CD14-positive monocyte (primary cell): ENCODE measurements around the gene TANC1. TPM values are rescaled to one million over a fixed set of nuclear protein-coding genes. Genes with fewer than 3 reads are reported as not detected.

Experiments
- DNase-seq, 3 donors: peaks; one replicate each; pipeline ENCODE4 v3.0.0-alpha.2; 2011 to 2022
- H2AFZ ChIP-seq: 2 replicates; pipeline ENCODE4 v1.6.0; 2012; ENCODE audit warnings: mild to moderate bottlenecking, low read depth, low read length, inconsistent platforms; ENCODE audit not compliant: insufficient read depth, poor library complexity, severe bottlenecking
- H3K27ac ChIP-seq, 2 donors: 1 replicate in 1 of 2; 2 replicates in 1 of 2; pipeline ENCODE4 v1.5.1; 2012 to 2013; ENCODE audit warnings: low read length in 2 of 2, control low read depth in 1 of 2, inconsistent platforms in 1 of 2, low read depth in 1 of 2, mild to moderate bottlenecking in 1 of 2
- H3K27me3 ChIP-seq, 2 donors: one replicate each; pipeline versions ENCODE4 v1.6.0 to v1.6.1; 2011 to 2013; ENCODE audit warnings: low read length in 2 of 2; ENCODE audit not compliant: control insufficient read depth in 2 of 2, insufficient read depth in 2 of 2
- H3K36me3 ChIP-seq, 2 donors: replicated peaks in 1 of 2; 1 replicate in 1 of 2; 2 replicates in 1 of 2; pipeline versions ENCODE4 v1.5.1 to v1.6.1; 2012 to 2013; ENCODE audit warnings: low read length in 2 of 2, control low read depth in 1 of 2, inconsistent platforms in 1 of 2, mild to moderate bottlenecking in 1 of 2; ENCODE audit not compliant: insufficient read depth in 2 of 2, control insufficient read depth in 1 of 2
- H3K4me1 ChIP-seq, 2 donors: 1 replicate in 1 of 2; 2 replicates in 1 of 2; pipeline versions ENCODE4 v1.5.1 to v1.6.1; 2012 to 2013; ENCODE audit warnings: low read length in 2 of 2, control low read depth in 1 of 2, inconsistent platforms in 1 of 2, mild to moderate bottlenecking in 1 of 2, moderate library complexity in 1 of 2; ENCODE audit not compliant: insufficient read depth in 2 of 2, control insufficient read depth in 1 of 2
- H3K4me2 ChIP-seq: replicated peaks from 2 replicates; pipeline ENCODE3; 2012; ENCODE audit warnings: low read length, moderate library complexity, mild to moderate bottlenecking; ENCODE audit not compliant: poor library complexity, severe bottlenecking; ENCODE audit errors: extremely low read depth
- H3K4me3 ChIP-seq, 3 experiments: fragments of 200-600 bp in 1 of 3; sonication (generic) in 1 of 3; replicated peaks in 1 of 3; 1 replicate in 2 of 3; 2 replicates in 1 of 3; pipeline ENCODE4 v1.5.1; 2011 to 2013; ENCODE audit warnings: low read length in 3 of 3, mild to moderate bottlenecking in 3 of 3, control low read depth in 2 of 3, low read depth in 2 of 3, inconsistent platforms in 1 of 3, moderate library complexity in 1 of 3
- H3K79me2 ChIP-seq: 2 replicates; pipeline ENCODE4 v1.6.0; 2012; ENCODE audit warnings: mild to moderate bottlenecking, control low read depth, inconsistent platforms, low read length, moderate library complexity; ENCODE audit not compliant: insufficient read depth
- H3K9ac ChIP-seq: 2 replicates; pipeline ENCODE4 v1.6.0; 2017; ENCODE audit warnings: low read length, mild to moderate bottlenecking; ENCODE audit not compliant: insufficient read depth, poor library complexity, severe bottlenecking
- H3K9me3 ChIP-seq, 2 donors: replicated peaks in 1 of 2; 1 replicate in 1 of 2; 2 replicates in 1 of 2; pipeline versions ENCODE4 v1.5.1 to v1.6.1; 2012 to 2013; ENCODE audit warnings: low read length in 2 of 2, control low read depth in 1 of 2; ENCODE audit not compliant: control insufficient read depth in 1 of 2, insufficient read depth in 1 of 2
- H4K20me1 ChIP-seq: 2 replicates; pipeline ENCODE4 v1.6.0; 2012; ENCODE audit warnings: mild to moderate bottlenecking, low read length, control low read depth, moderate library complexity; ENCODE audit not compliant: insufficient read depth
- H3K27ac Mint-ChIP-seq, 7 donors: one replicate each; pipeline ENCODE4 v1.8.0; 2020; ENCODE audit warnings: mild to moderate bottlenecking in 7 of 7, mixed read lengths in 7 of 7, moderate library complexity in 6 of 7, inconsistent platforms in 2 of 7
- H3K27me3 Mint-ChIP-seq, 3 donors: one replicate each; pipeline ENCODE4 v1.8.0; 2021 to 2022; ENCODE audit warnings: low read depth in 3 of 3, mild to moderate bottlenecking in 3 of 3, mixed read lengths in 3 of 3, moderate library complexity in 3 of 3, inconsistent platforms in 1 of 3
- H3K36me3 Mint-ChIP-seq, 2 donors: one replicate each; pipeline ENCODE4 v1.8.0; 2020; ENCODE audit warnings: mixed read lengths in 2 of 2, inconsistent platforms in 1 of 2, mild to moderate bottlenecking in 1 of 2
- H3K4me1 Mint-ChIP-seq: one replicate; pipeline ENCODE4 v1.8.0; 2020; ENCODE audit warnings: mild to moderate bottlenecking, mixed read lengths
- H3K4me3 Mint-ChIP-seq, 2 donors: one replicate each; pipeline ENCODE4 v1.8.0; 2020; ENCODE audit warnings: mild to moderate bottlenecking in 2 of 2, mixed read lengths in 2 of 2, moderate library complexity in 1 of 2
- H3K9me3 Mint-ChIP-seq, 7 donors: one replicate each; pipeline ENCODE4 v1.8.0; 2020 to 2022; ENCODE audit warnings: mixed read lengths in 7 of 7, mild to moderate bottlenecking in 6 of 7, moderate library complexity in 6 of 7, inconsistent platforms in 2 of 7
- CTCF ChIP-seq: fragments of 200-600 bp; IDR thresholded peaks from one replicate; pipeline ENCODE4 v1.8.0; 2022; ENCODE audit warnings: antibody characterized with exemption, mild to moderate bottlenecking
- WGBS: methylation state at CpG from one replicate; pipeline ENCODE4 v1.1.5; 2013; ENCODE audit warnings: missing lambda C conversion rate; ENCODE audit not compliant: insufficient coverage; 5-methylcytosine and 5-hydroxymethylcytosine counted together
- intact Hi-C, 2 donors: fragments of 100-400 bp; cut with micrococcal nuclease; formaldehyde crosslinking; loops; one replicate each; pipeline versions ENCODE4 v1.15.0 to v1.15.1; 2023
- polyA plus RNA-seq, 3 donors: library from polyadenylated mRNA; depleted of rRNA in 1 of 3; unstranded in 2 of 3; stranded (reverse) in 1 of 3; fragments of 300-500 nt in 2 of 3; fragments of >200 nt in 1 of 3; fragmentation: Illumina TruSeq in 2 of 3; gene quantifications; 1 replicate in 2 of 3; 2 replicates in 1 of 3; pipeline ENCODE4 v1.2.3, GENCODE V29; 2012 to 2021

Gene TANC1
- polyA plus RNA-seq, 3 donors: 0.04 TPM; not detected in 2

- H3K27me3 Mint-ChIP-seq: peaks cover 0 to 1% (median 0%) of the 10 kb centered on the region in 3 donors
- no peak overlapping the region for H3K4me3 ChIP-seq
- no peak for DNase-seq
These were observed 35.1 kb downstream of the TANC1 start for GRCh38 chr2:159003555-159003954.

GRCh38 chr2:159004849-159005248 is 36.4 kb downstream of the TANC1 start:
- Mint-ChIP-seq H3K4me1 (no peaks in the 10 kb centered on the region), H3K27ac (no peak overlapping the region), H3K9me3 (peaks cover 5 to 19% (median 8%) of the 10 kb centered on the region in 7 donors), H3K4me3 (no peak overlapping the region), H3K36me3 (no peaks in the 10 kb centered on the region), H3K27me3 (no peaks in the 10 kb centered on the region)
- no peaks in the 10 kb centered on the region for H3K27me3 ChIP-seq
- 100% methylated on average over 2 of the region's 6 CpGs for WGBS
- H3K79me2 ChIP-seq: no peaks in the 10 kb centered on the region
- no peaks in the 10 kb centered on the region for H3K4me1 ChIP-seq
- TF ChIP-seq CTCF: no peak
- intact Hi-C loops: no loop called here
- H3K9me3 ChIP-seq: peaks cover 0 to 9% of the 10 kb centered on the region in 2 donors
- H3K36me3 ChIP-seq: no peaks in the 10 kb centered on the region
- H2AFZ ChIP-seq: no peak overlapping the region
- H3K27ac ChIP-seq: no peak overlapping the region
- no peak overlapping the region for H3K4me2 ChIP-seq
- no peak for DNase-seq
- H4K20me1 ChIP-seq: no peaks in the 10 kb centered on the region
- H3K9ac ChIP-seq: no peak overlapping the region
- no peak overlapping the region for H3K4me3 ChIP-seq

More at GRCh38 chr2:159003555-159003954, 35.1 kb downstream of the TANC1 start:
- Mint-ChIP-seq H3K36me3 (no peaks in the 10 kb centered on the region), H3K27ac (no peak overlapping the region), H3K4me3 (no peak overlapping the region), H3K9me3 (peaks cover 5 to 19% (median 8%) of the 10 kb centered on the region in 7 donors), H3K4me1 (no peaks in the 10 kb centered on the region)
- Histone ChIP-seq H3K79me2 (no peaks in the 10 kb centered on the region), H3K27ac (no peak overlapping the region), H3K9ac (no peak overlapping the region), H3K4me1 (peaks cover 7 to 9% of the 10 kb centered on the region in 2 donors), H3K36me3 (no peaks in the 10 kb centered on the region), H2AFZ (no peak overlapping the region), H4K20me1 (no peaks in the 10 kb centered on the region), H3K27me3 (no peaks in the 10 kb centered on the region), H3K4me2 (no peak overlapping the region), H3K9me3 (peaks cover 0 to 9% of the 10 kb centered on the region in 2 donors)
- intact Hi-C loops: no loop called here
- 87% methylated on average over 4 of the region's 13 CpGs for WGBS
- no peak for TF ChIP-seq CTCF
